G401.6 (cell line): Measurements from ENCODE around the gene DMXL2.

Source experiments
- FAIRE-seq: peaks from 2 replicates; lab custom pipeline; 2012; peaks lifted over from hg19 to GRCh38; lab: Jason Lieb, UNC

Gene DMXL2

DNA sequence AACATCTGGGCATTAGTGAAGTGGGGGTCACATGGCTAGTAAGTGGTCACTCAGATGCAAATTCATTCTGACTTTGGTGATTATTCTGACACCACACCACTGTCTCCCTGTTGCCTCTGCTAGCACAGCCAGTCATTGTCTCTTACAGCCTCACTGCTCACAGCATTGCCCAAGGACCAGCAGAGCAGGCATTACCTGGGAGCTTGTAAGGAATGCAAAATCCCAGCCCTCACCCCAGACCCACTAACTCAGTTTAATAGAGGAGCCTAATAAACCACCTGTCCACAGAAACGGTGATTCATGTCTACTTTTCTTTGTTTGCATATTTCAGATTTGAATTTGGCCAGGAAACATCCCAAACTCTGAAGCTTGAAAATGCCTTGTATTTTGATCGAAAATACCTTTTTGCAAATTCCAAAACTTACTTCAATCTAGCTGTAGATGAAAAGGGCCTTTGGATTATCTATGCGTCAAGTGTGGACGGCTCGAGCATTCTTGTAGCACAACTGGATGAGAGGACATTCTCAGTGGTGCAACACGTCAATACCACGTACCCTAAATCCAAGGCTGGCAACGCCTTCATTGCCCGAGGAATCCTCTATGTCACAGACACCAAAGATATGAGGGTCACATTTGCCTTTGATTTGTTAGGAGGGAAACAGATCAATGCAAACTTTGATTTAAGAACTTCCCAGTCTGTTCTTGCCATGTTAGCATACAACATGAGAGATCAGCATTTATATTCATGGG lies 218.4 kb downstream of the DMXL2 start:
- no peak for FAIRE-seq

- no peak for FAIRE-seq
These were observed 219.3 kb downstream of the DMXL2 start for GRCh38 chr15:51403072-51403878.

- FAIRE-seq = no peak
These were observed 220.6 kb downstream of the DMXL2 start for GRCh38 chr15:51401872-51402517.

DNA sequence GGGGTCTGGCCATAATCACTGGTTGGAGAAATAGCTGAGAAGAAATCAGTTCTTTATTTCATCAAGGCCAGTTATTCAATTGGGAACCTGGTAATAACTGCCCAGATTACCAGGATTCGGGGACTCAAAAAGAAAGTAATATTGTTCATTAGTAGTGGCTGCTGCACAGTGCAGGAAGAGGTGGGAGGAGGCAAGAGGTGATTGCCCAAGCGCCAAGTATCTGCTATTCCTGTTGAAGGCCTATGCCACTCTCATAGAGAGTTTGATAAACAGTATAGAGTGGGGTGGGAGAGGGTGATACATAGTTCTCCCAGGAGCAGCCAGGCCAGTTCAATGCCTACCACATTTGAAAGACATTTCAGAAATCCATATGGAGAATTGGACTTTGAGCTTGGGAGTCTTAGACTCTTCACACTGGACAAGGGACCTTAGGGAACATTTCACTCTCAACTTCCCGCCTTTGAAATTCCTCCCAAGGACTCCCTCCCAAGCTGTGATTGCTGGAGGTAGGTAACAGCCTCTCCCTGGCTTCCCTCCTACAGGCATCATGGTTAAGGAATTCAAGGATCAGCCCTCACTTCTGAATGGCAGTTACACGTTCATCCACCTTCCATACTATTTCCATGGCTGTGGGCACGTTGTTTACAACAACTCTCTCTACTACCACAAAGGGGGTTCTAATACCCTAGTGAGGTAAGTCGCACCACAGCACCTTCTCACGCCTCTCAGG lies 221.4 kb downstream of the DMXL2 start:
- no peak for FAIRE-seq

DNA sequence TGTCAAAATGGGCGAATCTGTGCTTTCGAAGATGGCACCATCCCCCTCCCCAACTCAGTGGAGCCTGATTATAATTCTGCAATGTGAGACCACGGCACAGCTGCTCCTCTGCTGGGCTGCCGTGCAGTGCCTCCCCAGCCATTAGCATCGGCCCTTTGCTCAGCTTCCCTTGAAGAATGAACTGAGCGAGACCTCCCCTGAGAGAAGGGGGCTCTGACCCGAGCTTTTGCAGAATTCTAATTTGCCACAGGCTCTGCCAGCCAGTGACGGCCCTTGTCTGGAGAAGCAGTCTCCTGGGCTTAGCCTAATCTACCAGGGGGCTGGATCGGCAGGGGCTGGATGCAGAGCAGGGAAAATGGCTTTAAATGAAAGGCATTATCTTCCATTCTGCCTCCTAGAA lies 223.9 kb downstream of the DMXL2 start:
- no peak for FAIRE-seq
